Right cardiac atrium (tissue), 5 donors: ENCODE data around the gene BNC2. TPM values are rescaled to one million over a fixed set of nuclear protein-coding genes. Genes with fewer than 3 reads are reported as not detected.

ENCODE experiments used
- ATAC-seq, 2 donors: fragments of 200-7000 bp; cut with Tn5 transposase; one replicate each; pipeline versions ENCODE4 v1.8.0 to v1.9.1; 2020; ENCODE audit warnings: moderate library complexity in 2 of 2, mild to moderate bottlenecking in 1 of 2
- DNase-seq, 3 donors: peaks; one replicate each; pipeline ENCODE4 v3.0.0-alpha.2; 2020
- H3K27ac ChIP-seq: one replicate; pipeline ENCODE4 v1.5.1; 2013; ENCODE audit warnings: mild to moderate bottlenecking, low read length, control low read depth, moderate library complexity
- H3K27me3 ChIP-seq: one replicate; pipeline ENCODE4 v1.6.1; 2013; ENCODE audit not compliant: control insufficient read depth, insufficient read depth
- H3K4me1 ChIP-seq: one replicate; pipeline ENCODE4 v1.6.1; 2013; ENCODE audit warnings: low read length; ENCODE audit not compliant: control insufficient read depth, insufficient read depth
- H3K4me3 ChIP-seq: one replicate; pipeline ENCODE4 v1.5.1; 2013; ENCODE audit warnings: low read length, control low read depth
- H3K9me3 ChIP-seq: one replicate; pipeline ENCODE4 v1.6.1; 2013; ENCODE audit warnings: low read length; ENCODE audit not compliant: control insufficient read depth
- WGBS: extraction: QIAGEN DNeasy Blood & Tissue Kit; methylation state at CpG from one replicate; pipeline ENCODE4 v1.1.7; 2013; 5-methylcytosine and 5-hydroxymethylcytosine counted together
- intact Hi-C, 4 donors: fragments of 100-400 bp; cut with DNase I; formaldehyde crosslinking; loops; one replicate each; pipeline versions ENCODE4 v1.11.0 to v1.14.0; 2022 to 2023
- polyA plus RNA-seq: library from polyadenylated mRNA; stranded (reverse); fragments of 200-250 nt; gene quantifications from one replicate; pipeline ENCODE4 v1.2.3, GENCODE V29; 2013
- total RNA-seq, 4 donors: library from RNA; stranded (reverse); fragmentation: NEBNext Ultra II Directional; extraction: Animal tissue kit (Norgen Biotek cat#: 25700); gene quantifications; one replicate each; pipeline ENCODE4 v1.2.1, GENCODE V29; 2021
- donor health status: healthy with polysubstance abuse.
- donor health status: DM: no; HTN: yes; CAD: no.
- donor health status: DM: no; HTN: no; CAD: no.
- donor health status: DM: no; HTN: yes; CAD: no; lungs with severe emphysema.
- donor health status: DM: yes; HTN: yes; CAD: no.

Gene BNC2
- total and polyA plus RNA-seq, 5 donors: 4.7 to 123 (median 67.8) TPM

GRCh38 chr9:16410601-16411280 is 459.7 kb downstream of the BNC2 start:
- intact Hi-C loops: no loop called here
- H3K4me1 ChIP-seq: no peaks in the 10 kb centered on the region
- ATAC-seq (no peak), DNase-seq (no peak)
- H3K9me3 ChIP-seq: no peaks in the 10 kb centered on the region
- WGBS: 80% methylated on average over 7 of the region's 7 CpGs
- H3K27ac ChIP-seq: no peak overlapping the region
- H3K27me3 ChIP-seq: no peaks in the 10 kb centered on the region
- H3K4me3 ChIP-seq: no peak overlapping the region

GRCh38 chr9:16407617-16408016 is 462.9 kb downstream of the BNC2 start:
- Histone ChIP-seq H3K4me1 (no peaks in the 10 kb centered on the region), H3K27ac (no peak overlapping the region), H3K27me3 (no peaks in the 10 kb centered on the region), H3K4me3 (no peak overlapping the region), H3K9me3 (no peaks in the 10 kb centered on the region)
- 94% methylated on average over 2 of the region's 2 CpGs for WGBS
- ATAC-seq: no peak
- intact Hi-C loops: no loop called here
- no peak for DNase-seq

- DNase-seq (no peak), ATAC-seq (no peak)
- H3K4me1 ChIP-seq: no peaks in the 10 kb centered on the region
- H3K9me3 ChIP-seq: no peaks in the 10 kb centered on the region
- H3K4me3 ChIP-seq: no peak overlapping the region
- H3K27me3 ChIP-seq: no peaks in the 10 kb centered on the region
- no peak overlapping the region for H3K27ac ChIP-seq
- WGBS: 81% methylated on average over 12 of the region's 12 CpGs
- intact Hi-C loops: no loop called here
Measured at GRCh38 chr9:16406526-16407225, 463.8 kb downstream of the BNC2 start.

GRCh38 chr9:16405421-16405820 is 465.0 kb downstream of the BNC2 start:
- DNase-seq: no peak
- intact Hi-C loops: no loop called here

GRCh38 chr9:16401701-16402100 is 468.8 kb downstream of the BNC2 start:
- ATAC-seq (no peak), DNase-seq (no peak)
- Histone ChIP-seq H3K27me3 (no peaks in the 10 kb centered on the region), H3K4me1 (no peaks in the 10 kb centered on the region), H3K4me3 (no peak overlapping the region), H3K9me3 (no peaks in the 10 kb centered on the region), H3K27ac (no peak overlapping the region)
- 57% methylated on average over 6 of the region's 6 CpGs for WGBS
- intact Hi-C loops: no loop called here

More at GRCh38 chr9:16405421-16405820, 465.0 kb downstream of the BNC2 start:
- no peaks in the 10 kb centered on the region for H3K27me3 ChIP-seq
- no peak overlapping the region for H3K4me3 ChIP-seq
- ATAC-seq: no peak
- no peak overlapping the region for H3K27ac ChIP-seq
- no peaks in the 10 kb centered on the region for H3K4me1 ChIP-seq
- WGBS: 71% methylated on average over 3 of the region's 3 CpGs
- no peaks in the 10 kb centered on the region for H3K9me3 ChIP-seq

GRCh38 chr9:16398691-16399090 is 471.8 kb downstream of the BNC2 start:
- no peak overlapping the region for H3K4me3 ChIP-seq
- H3K4me1 ChIP-seq: no peaks in the 10 kb centered on the region
- no peaks in the 10 kb centered on the region for H3K9me3 ChIP-seq
- intact Hi-C loops: no loop called here
- H3K27ac ChIP-seq: no peak overlapping the region
- ATAC-seq (peak in 1 of 2 donors; percentile 25), DNase-seq (no peak)
- 77% methylated on average over 3 of the region's 3 CpGs for WGBS
- no peaks in the 10 kb centered on the region for H3K27me3 ChIP-seq

GRCh38 chr9:16396389-16396788 is 474.1 kb downstream of the BNC2 start:
- DNase-seq (no peak), ATAC-seq (no peak)
- no peak overlapping the region for H3K4me3 ChIP-seq
- no peaks in the 10 kb centered on the region for H3K9me3 ChIP-seq
- H3K27me3 ChIP-seq: no peaks in the 10 kb centered on the region
- no peaks in the 10 kb centered on the region for H3K4me1 ChIP-seq
- no peak overlapping the region for H3K27ac ChIP-seq
- intact Hi-C loops: no loop called here
- WGBS: 91% methylated on average over 4 of the region's 4 CpGs

- H3K4me3 ChIP-seq: no peak overlapping the region
- no peaks in the 10 kb centered on the region for H3K27me3 ChIP-seq
- H3K9me3 ChIP-seq: no peaks in the 10 kb centered on the region
- no peak for ATAC-seq
- no peak for DNase-seq
- intact Hi-C loops: no loop called here
- no peaks in the 10 kb centered on the region for H3K4me1 ChIP-seq
- 80% methylated on average over 2 of the region's 2 CpGs for WGBS
- no peak overlapping the region for H3K27ac ChIP-seq
Measured at GRCh38 chr9:16391369-16391768, 479.1 kb downstream of the BNC2 start.

GRCh38 chr9:16387382-16387781 is 483.1 kb downstream of the BNC2 start:
- intact Hi-C loops: no loop called here
- Histone ChIP-seq H3K4me1 (no peaks in the 10 kb centered on the region), H3K27ac (no peak overlapping the region), H3K27me3 (no peaks in the 10 kb centered on the region), H3K9me3 (no peaks in the 10 kb centered on the region), H3K4me3 (no peak overlapping the region)
- ATAC-seq (no peak), DNase-seq (no peak)
- 78% methylated on average over 2 of the region's 2 CpGs for WGBS

- H3K27me3 ChIP-seq: no peaks in the 10 kb centered on the region
- intact Hi-C loops: no loop called here
- 60% methylated on average over 2 of the region's 2 CpGs for WGBS
- H3K27ac ChIP-seq: no peak overlapping the region
- no peaks in the 10 kb centered on the region for H3K9me3 ChIP-seq
- DNase-seq (no peak), ATAC-seq (no peak)
- no peak overlapping the region for H3K4me3 ChIP-seq
- H3K4me1 ChIP-seq: no peaks in the 10 kb centered on the region
Measured at GRCh38 chr9:16386827-16387077, 483.7 kb downstream of the BNC2 start.

GRCh38 chr9:16386007-16386826 is 484.3 kb downstream of the BNC2 start:
- intact Hi-C loops: no loop called here
- Histone ChIP-seq H3K27ac (no peak overlapping the region), H3K27me3 (no peaks in the 10 kb centered on the region), H3K4me3 (no peak overlapping the region), H3K4me1 (no peaks in the 10 kb centered on the region), H3K9me3 (no peaks in the 10 kb centered on the region)
- WGBS: 80% methylated on average over 6 of the region's 6 CpGs
- ATAC-seq (peak; percentile 40 to 53), DNase-seq (no peak)
